ENCODE measurements around the gene IGF2R. TPM values are rescaled to one million over a fixed set of nuclear protein-coding genes. Genes with fewer than 3 reads are reported as not detected.

Gene IGF2R
- total and polyA plus RNA-seq, 7 donors: 40.1 to 167 (median 113) TPM

DNA sequence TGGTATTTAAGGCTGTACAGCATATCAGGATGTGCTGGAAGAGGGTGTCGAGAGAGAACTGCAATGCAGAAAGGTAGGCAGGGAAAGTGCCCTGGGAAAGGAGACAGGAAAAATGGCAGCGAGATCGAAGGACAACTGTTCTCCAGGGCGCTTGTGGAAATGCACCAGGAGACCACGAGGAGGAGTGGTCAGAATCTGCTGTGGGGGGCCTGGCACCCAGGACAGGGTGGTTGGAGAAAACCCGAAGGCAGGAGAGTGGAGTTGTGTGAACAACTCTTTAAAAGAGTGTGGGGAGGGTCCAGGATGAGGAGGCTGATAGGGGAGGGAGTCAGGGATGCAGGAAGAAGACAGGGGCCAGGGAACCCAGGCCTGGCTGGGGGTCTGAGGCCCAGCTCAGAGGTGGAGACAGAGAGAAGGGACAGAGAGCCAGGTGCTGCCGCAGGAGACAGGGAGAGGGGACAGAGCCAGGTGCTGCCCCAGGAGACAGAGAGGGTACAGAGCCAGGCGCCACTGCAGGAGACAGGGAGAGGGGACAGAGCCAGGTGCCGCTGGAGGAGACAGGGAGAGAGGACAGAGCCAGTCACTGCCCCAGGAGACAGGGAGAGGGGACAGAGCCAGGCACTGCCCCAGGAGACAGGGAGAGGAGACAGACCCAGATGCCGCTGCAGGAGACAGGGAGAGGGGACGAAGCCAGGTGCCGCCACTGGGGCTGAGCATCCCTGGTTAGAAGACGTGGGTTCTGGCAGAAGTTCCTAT, 162.0 kb downstream of the IGF2R start:
- Histone ChIP-seq H3K27ac (no peak overlapping the region), H3K9me3 (no peaks in the 10 kb centered on the region), H3K4me3 (no peak overlapping the region), H3K36me3 (ENCODE audit: insufficient read depth in 1 of 2, low read depth in 1 of 2) (no peaks in the 10 kb centered on the region), H3K27me3 (ENCODE audit: insufficient read depth in 3 of 3, low read length in 2 of 3) (no peaks in the 10 kb centered on the region), H3K4me1 (no peaks in the 10 kb centered on the region)
- intact Hi-C loops (cut with DNase I): no loop called here
- WGBS, 3 donors: 83 to 93% (median 91%) methylated on average over 13 of the region's 13 CpGs
- no peak for TF ChIP-seq CTCF (IDR thresholded peaks at IDR 0.05)
- DNase-seq (no peak), ATAC-seq (no peak)

GRCh38 chr6:160131636-160132296, 162.9 kb downstream of the IGF2R start:
- H3K4me1 ChIP-seq: no peaks in the 10 kb centered on the region
- no peak overlapping the region for H3K27ac ChIP-seq
- no peak for DNase-seq
- H3K36me3 ChIP-seq (ENCODE audit: insufficient read depth in 1 of 2, low read depth in 1 of 2): peaks cover 0 to 2% of the 10 kb centered on the region in 2 donors
- TF ChIP-seq CTCF (IDR thresholded peaks at IDR 0.05): no peak
- H3K27me3 ChIP-seq (ENCODE audit: insufficient read depth in 3 of 3, low read length in 2 of 3): no peaks in the 10 kb centered on the region
- ATAC-seq: peak in 2 of 4 donors; percentile 15 to 19
- H3K4me3 ChIP-seq: no peak overlapping the region
- 84 to 91% (median 88%) methylated on average over 17 to 19 of the region's 19 CpGs for WGBS, 3 donors
- H3K9me3 ChIP-seq: no peaks in the 10 kb centered on the region
- intact Hi-C loops (cut with DNase I): no loop called here

- no peak for TF ChIP-seq CTCF (IDR thresholded peaks at IDR 0.05)
- Histone ChIP-seq H3K4me1 (no peaks in the 10 kb centered on the region), H3K4me3 (no peak overlapping the region), H3K9me3 (no peaks in the 10 kb centered on the region), H3K27me3 (ENCODE audit: insufficient read depth in 3 of 3, low read length in 2 of 3) (no peaks in the 10 kb centered on the region), H3K36me3 (ENCODE audit: insufficient read depth in 1 of 2, low read depth in 1 of 2) (peaks cover 0 to 3% of the 10 kb centered on the region in 2 donors), H3K27ac (no peak overlapping the region)
- intact Hi-C loops (cut with DNase I): no loop called here
- 79 to 88% (median 87%) methylated on average over 4 of the region's 4 CpGs for WGBS, 3 donors
- ATAC-seq: peak in 2 of 4 donors; percentile 5 to 11
- no peak for DNase-seq
These were observed 163.4 kb downstream of the IGF2R start for GRCh38 chr6:160132297-160132637.

DNA sequence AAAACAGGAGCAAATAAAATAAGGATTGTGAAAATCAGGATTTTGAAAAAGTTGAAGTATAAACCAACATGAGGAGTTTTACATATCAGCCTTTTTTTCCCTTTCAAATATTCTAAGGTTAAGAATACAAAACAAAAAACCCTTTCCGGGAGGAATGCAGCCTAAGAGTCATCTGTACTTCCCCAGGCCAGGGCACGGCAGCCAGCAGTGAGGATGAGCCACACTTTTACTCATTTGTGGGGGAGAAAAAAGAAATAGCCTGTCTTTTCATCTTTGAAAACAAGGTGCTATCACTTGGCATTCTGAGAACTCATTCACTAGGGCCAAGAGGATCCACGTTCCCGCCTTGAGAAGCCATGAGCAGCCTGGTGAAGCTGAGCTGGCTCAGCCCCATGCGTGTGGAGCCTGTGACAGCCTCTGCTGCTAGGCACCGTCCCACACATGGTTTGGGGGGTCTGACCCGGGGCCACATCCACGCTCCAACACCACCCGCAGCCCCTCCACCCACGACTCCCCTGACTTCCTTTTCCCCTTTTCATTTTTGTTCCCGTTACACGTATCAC, 164.0 kb downstream of the IGF2R start:
- WGBS, 3 donors: 81 to 86% (median 85%) methylated on average over 12 of the region's 12 CpGs
- peaks cover 0 to 3% of the 10 kb centered on the region in 2 donors for H3K36me3 ChIP-seq (ENCODE audit: insufficient read depth in 1 of 2, low read depth in 1 of 2)
- no peaks in the 10 kb centered on the region for H3K9me3 ChIP-seq
- intact Hi-C loops (cut with DNase I): no loop called here
- no peaks in the 10 kb centered on the region for H3K4me1 ChIP-seq
- TF ChIP-seq CTCF (IDR thresholded peaks at IDR 0.05): no peak
- H3K4me3 ChIP-seq: no peak overlapping the region
- H3K27me3 ChIP-seq (ENCODE audit: insufficient read depth in 3 of 3, low read length in 2 of 3): no peaks in the 10 kb centered on the region
- ATAC-seq (no peak), DNase-seq (no peak)
- H3K27ac ChIP-seq: no peak overlapping the region
